ENCODE measurements around the gene OGFR.

The OGFR gene

GRCh38 chr20:62828051-62828450 is 23.4 kb downstream of the OGFR start:
- no peak for DNase-seq

- DNase-seq: no peak
Observed at GRCh38 chr20:62828511-62829230, 24.0 kb downstream of the OGFR start.

- no peak for DNase-seq
Observed at GRCh38 chr20:62829231-62830230, 24.9 kb downstream of the OGFR start.

- DNase-seq: no peak
Observed at GRCh38 chr20:62830251-62830650, 25.6 kb downstream of the OGFR start.

- DNase-seq: no peak
Observed at GRCh38 chr20:62830821-62831220, 26.2 kb downstream of the OGFR start.

GRCh38 chr20:62831361-62831788 is 26.7 kb downstream of the OGFR start:
- no peak for DNase-seq

GRCh38 chr20:62831854-62832211 is 27.2 kb downstream of the OGFR start:
- no peak for DNase-seq

GRCh38 chr20:62832212-62832922 is 27.7 kb downstream of the OGFR start:
- peak; percentile 29 to 34 for DNase-seq

GRCh38 chr20:62832951-62833391 is 28.3 kb downstream of the OGFR start:
- no peak for DNase-seq

GRCh38 chr20:62834967-62835730 is 30.5 kb downstream of the OGFR start:
- no peak for DNase-seq

- no peak for DNase-seq
Observed at GRCh38 chr20:62835931-62836861, 31.6 kb downstream of the OGFR start.

- DNase-seq: no peak
Observed at GRCh38 chr20:62836967-62837490, 32.4 kb downstream of the OGFR start.

- DNase-seq: no peak
Observed at GRCh38 chr20:62837790-62838127, 33.1 kb downstream of the OGFR start.

GRCh38 chr20:62838128-62838891 is 33.7 kb downstream of the OGFR start:
- DNase-seq: no peak

GRCh38 chr20:62839261-62839660 is 34.6 kb downstream of the OGFR start:
- DNase-seq: no peak

- DNase-seq: no peak
Observed at GRCh38 chr20:62839816-62840215, 35.2 kb downstream of the OGFR start.

- no peak for DNase-seq
Observed at GRCh38 chr20:62840244-62841197, 35.9 kb downstream of the OGFR start.

- no peak for DNase-seq
Observed at GRCh38 chr20:62841705-62842212, 37.1 kb downstream of the OGFR start.

- DNase-seq: no peak
Observed at GRCh38 chr20:62843656-62844055, 39.0 kb downstream of the OGFR start.
